ENCODE measurements around the gene TBC1D22A.

- TF ChIP-seq POLR2A (IDR thresholded peaks at IDR 0.05) (no peak), CTCF (IDR thresholded peaks at IDR 0.05) (no peak), POLR2AphosphoS5 (IDR thresholded peaks at IDR 0.05) (peak in 1 of 3 donors; percentile 25), EP300 (IDR thresholded peaks at IDR 0.05; ENCODE audit: low read depth) (no peak)
Observed at GRCh38 chr22:46815132-46815531, 52.7 kb downstream of the TBC1D22A start.

All from transverse colon (tissue), 4 donors.